Neural crest cell (in vitro differentiated cells): ENCODE results near the gene CCL5. TPM values are rescaled to one million over a fixed set of nuclear protein-coding genes. Genes with fewer than 3 reads are reported as not detected.

Experiments
- DNase-seq: peaks from one replicate; pipeline ENCODE4 v3.0.0; 2021; ENCODE audit warnings: low read depth, mixed read lengths, low spot score
- H3K27ac Mint-ChIP-seq: one replicate; pipeline ENCODE4 v1.8.0; 2021; ENCODE audit warnings: mild to moderate bottlenecking, mixed read lengths; ENCODE audit not compliant: unreplicated experiment
- H3K27me3 Mint-ChIP-seq: 2 replicates; pipeline ENCODE4 v1.8.0; 2021; ENCODE audit warnings: low read depth, mild to moderate bottlenecking, mixed read lengths
- H3K36me3 Mint-ChIP-seq: 2 replicates; pipeline ENCODE4 v1.8.0; 2021; ENCODE audit warnings: low read depth, mild to moderate bottlenecking, mixed read lengths
- H3K4me1 Mint-ChIP-seq: 2 replicates; pipeline ENCODE4 v1.8.0; 2021; ENCODE audit warnings: mixed read lengths
- H3K4me3 Mint-ChIP-seq: one replicate; pipeline ENCODE4 v1.8.0; 2021; ENCODE audit warnings: mild to moderate bottlenecking, mixed read lengths
- H3K9me3 Mint-ChIP-seq: 2 replicates; pipeline ENCODE4 v1.8.0; 2021; ENCODE audit warnings: mixed read lengths
- total RNA-seq: library from RNA; stranded (reverse); gene quantifications from 2 replicates; pipeline ENCODE4 v1.2.1, GENCODE V29; 2021
- TF ChIP-seq, protein P1 (sequence below): fragments of 200-600 bp; sonication (generic); conservative IDR thresholded peaks from 2 replicates; pipeline ENCODE4 v1.5.0; 2021; ENCODE audit warnings: antibody characterized with exemption, mild to moderate bottlenecking

CCL5 gene
- total RNA-seq, 1 donor from 2014 or later = not detected

- Mint-ChIP-seq H3K27ac (no peak within 1 kb of the TSS), H3K4me1 (peaks cover 7% of the 10 kb centered on the region), H3K36me3 (no peaks in the 10 kb centered on the region), H3K4me3 (no peak within 1 kb of the TSS), H3K27me3 (no peaks in the 10 kb centered on the region), H3K9me3 (no peaks in the 10 kb centered on the region)
- TF ChIP-seq, protein P1, sequence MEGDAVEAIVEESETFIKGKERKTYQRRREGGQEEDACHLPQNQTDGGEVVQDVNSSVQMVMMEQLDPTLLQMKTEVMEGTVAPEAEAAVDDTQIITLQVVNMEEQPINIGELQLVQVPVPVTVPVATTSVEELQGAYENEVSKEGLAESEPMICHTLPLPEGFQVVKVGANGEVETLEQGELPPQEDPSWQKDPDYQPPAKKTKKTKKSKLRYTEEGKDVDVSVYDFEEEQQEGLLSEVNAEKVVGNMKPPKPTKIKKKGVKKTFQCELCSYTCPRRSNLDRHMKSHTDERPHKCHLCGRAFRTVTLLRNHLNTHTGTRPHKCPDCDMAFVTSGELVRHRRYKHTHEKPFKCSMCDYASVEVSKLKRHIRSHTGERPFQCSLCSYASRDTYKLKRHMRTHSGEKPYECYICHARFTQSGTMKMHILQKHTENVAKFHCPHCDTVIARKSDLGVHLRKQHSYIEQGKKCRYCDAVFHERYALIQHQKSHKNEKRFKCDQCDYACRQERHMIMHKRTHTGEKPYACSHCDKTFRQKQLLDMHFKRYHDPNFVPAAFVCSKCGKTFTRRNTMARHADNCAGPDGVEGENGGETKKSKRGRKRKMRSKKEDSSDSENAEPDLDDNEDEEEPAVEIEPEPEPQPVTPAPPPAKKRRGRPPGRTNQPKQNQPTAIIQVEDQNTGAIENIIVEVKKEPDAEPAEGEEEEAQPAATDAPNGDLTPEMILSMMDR = no peak
- no peak for DNase-seq
Observed at GRCh38 chr17:35868737-35869136, 11.4 kb downstream of the CCL5 start, which contains the start of gene HEATR9. HEATR9 (minus strand) TSS chr17:35868891; CDS start chr17:35868742, 149 bp downstream.

GRCh38 chr17:35867574-35867973, 12.6 kb downstream of the CCL5 start:
- TF ChIP-seq, protein P1 = no peak

GRCh38 chr17:35866341-35866950, 13.7 kb downstream of the CCL5 start:
- H3K27ac Mint-ChIP-seq = no peak overlapping the region
- TF ChIP-seq, protein P1 = no peak
- peaks cover 7% of the 10 kb centered on the region for H3K4me1 Mint-ChIP-seq
- DNase-seq = no peak
- no peak overlapping the region for H3K4me3 Mint-ChIP-seq
- no peaks in the 10 kb centered on the region for H3K9me3 Mint-ChIP-seq
- peaks cover 7% of the 10 kb centered on the region for H3K36me3 Mint-ChIP-seq
- no peaks in the 10 kb centered on the region for H3K27me3 Mint-ChIP-seq

More at GRCh38 chr17:35867574-35867973, 12.6 kb downstream of the CCL5 start:
- no peaks in the 10 kb centered on the region for H3K27me3 Mint-ChIP-seq
- no peak for DNase-seq
- H3K9me3 Mint-ChIP-seq = no peaks in the 10 kb centered on the region
- no peak overlapping the region for H3K27ac Mint-ChIP-seq
- H3K4me1 Mint-ChIP-seq = peaks cover 7% of the 10 kb centered on the region
- H3K4me3 Mint-ChIP-seq = no peak overlapping the region
- H3K36me3 Mint-ChIP-seq = peaks cover 4% of the 10 kb centered on the region

GRCh38 chr17:35865412-35866340, 14.5 kb downstream of the CCL5 start:
- peaks cover 7% of the 10 kb centered on the region for H3K4me1 Mint-ChIP-seq
- H3K27ac Mint-ChIP-seq = no peak overlapping the region
- peaks cover 9% of the 10 kb centered on the region for H3K36me3 Mint-ChIP-seq
- H3K27me3 Mint-ChIP-seq = no peaks in the 10 kb centered on the region
- H3K4me3 Mint-ChIP-seq = no peak overlapping the region
- no peaks in the 10 kb centered on the region for H3K9me3 Mint-ChIP-seq
- TF ChIP-seq, protein P1 = no peak
- no peak for DNase-seq

DNA sequence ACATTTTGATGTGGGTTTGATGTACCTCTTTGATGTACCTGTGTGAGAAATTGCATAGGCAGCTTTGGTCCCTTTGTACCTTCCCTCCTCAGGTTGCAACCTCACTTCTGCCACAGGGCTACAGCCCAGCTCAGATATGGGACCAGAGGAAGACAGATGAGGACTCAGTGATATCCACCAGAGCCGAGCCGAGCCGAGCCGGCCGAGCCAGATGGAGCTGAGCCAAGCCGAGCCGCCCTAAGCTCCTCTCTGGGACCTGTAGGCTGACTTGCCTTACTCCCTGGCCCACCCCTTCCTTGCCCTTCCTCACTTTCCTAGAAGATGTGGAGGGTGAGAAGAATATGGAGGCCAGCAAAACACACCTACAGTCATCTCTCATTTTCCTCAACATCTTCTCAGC, 15.3 kb downstream of the CCL5 start:
- H3K27ac Mint-ChIP-seq = no peak overlapping the region
- TF ChIP-seq, protein P1 = no peak
- no peak for DNase-seq
- H3K4me3 Mint-ChIP-seq = no peak overlapping the region
- H3K27me3 Mint-ChIP-seq = no peaks in the 10 kb centered on the region
- H3K36me3 Mint-ChIP-seq = peaks cover 9% of the 10 kb centered on the region
- H3K4me1 Mint-ChIP-seq = peaks cover 7% of the 10 kb centered on the region
- H3K9me3 Mint-ChIP-seq = no peaks in the 10 kb centered on the region
